Measurements from ENCODE around the gene NUMB. TPM values are rescaled to one million over a fixed set of nuclear protein-coding genes. Genes with fewer than 3 reads are reported as not detected.

NUMB gene
- total RNA-seq, 2 experiments from 2014 or later = 18.6 to 87.8 TPM

GRCh38 chr14:73231981-73232851, 226.1 kb downstream of the NUMB start:
- no peak for TF ChIP-seq EZH2phosphoT487 (IDR thresholded peaks at IDR 0.05; ENCODE audit: borderline replicate concordance, low read depth, low read length)
- TF ChIP-seq, protein P1, sequence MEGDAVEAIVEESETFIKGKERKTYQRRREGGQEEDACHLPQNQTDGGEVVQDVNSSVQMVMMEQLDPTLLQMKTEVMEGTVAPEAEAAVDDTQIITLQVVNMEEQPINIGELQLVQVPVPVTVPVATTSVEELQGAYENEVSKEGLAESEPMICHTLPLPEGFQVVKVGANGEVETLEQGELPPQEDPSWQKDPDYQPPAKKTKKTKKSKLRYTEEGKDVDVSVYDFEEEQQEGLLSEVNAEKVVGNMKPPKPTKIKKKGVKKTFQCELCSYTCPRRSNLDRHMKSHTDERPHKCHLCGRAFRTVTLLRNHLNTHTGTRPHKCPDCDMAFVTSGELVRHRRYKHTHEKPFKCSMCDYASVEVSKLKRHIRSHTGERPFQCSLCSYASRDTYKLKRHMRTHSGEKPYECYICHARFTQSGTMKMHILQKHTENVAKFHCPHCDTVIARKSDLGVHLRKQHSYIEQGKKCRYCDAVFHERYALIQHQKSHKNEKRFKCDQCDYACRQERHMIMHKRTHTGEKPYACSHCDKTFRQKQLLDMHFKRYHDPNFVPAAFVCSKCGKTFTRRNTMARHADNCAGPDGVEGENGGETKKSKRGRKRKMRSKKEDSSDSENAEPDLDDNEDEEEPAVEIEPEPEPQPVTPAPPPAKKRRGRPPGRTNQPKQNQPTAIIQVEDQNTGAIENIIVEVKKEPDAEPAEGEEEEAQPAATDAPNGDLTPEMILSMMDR (conservative IDR thresholded peaks at IDR 0.05; ENCODE audit: low read length) = peak; percentile 63
- Histone ChIP-seq H3K4me1 (ENCODE audit: insufficient read depth, low read length, poor library complexity, severe bottlenecking) (peaks cover 13% of the 10 kb centered on the region), H3K4me2 (ENCODE audit: low read length) (no peak overlapping the region), H4K20me1 (ENCODE audit: insufficient read depth, low read length) (no peaks in the 10 kb centered on the region), H3K27ac (ENCODE audit: low read depth, low read length, poor library complexity, severe bottlenecking) (no peak overlapping the region), H3K9me3 (ENCODE audit: low read length) (no peaks in the 10 kb centered on the region), H2AFZ (ENCODE audit: low read length) (no peak overlapping the region), H3K9me2 (ENCODE audit: insufficient read depth, low read length) (no peaks in the 10 kb centered on the region), H3K36me3 (ENCODE audit: insufficient read depth, low read length) (no peaks in the 10 kb centered on the region), H3K4me3 (ENCODE audit: low read depth, low read length, poor library complexity, severe bottlenecking) (no peak overlapping the region), H3K79me2 (ENCODE audit: insufficient read depth, low read depth, low read length) (no peaks in the 10 kb centered on the region)
- POLR2A ChIA-PET = interaction anchor here (0.5 kb wide), 2 partner anchors 73 to 198 kb away, joined by 3 to 5 read pairs; no protein-coding TSS in a partner anchor
- no TSS peak for BruUV-seq (replicated peaks)
- DNase-seq (ENCODE audit: low spot score) = peak; percentile 57
- intact Hi-C loops (cut with micrococcal nuclease; ENCODE audit: unreplicated experiment) = loop anchor here (1.0 kb wide), 1 partner anchor 240 kb away; no protein-coding TSS in a partner anchor
- CTCF ChIA-PET (ENCODE audit: unreplicated experiment) = no interaction called here

DNA sequence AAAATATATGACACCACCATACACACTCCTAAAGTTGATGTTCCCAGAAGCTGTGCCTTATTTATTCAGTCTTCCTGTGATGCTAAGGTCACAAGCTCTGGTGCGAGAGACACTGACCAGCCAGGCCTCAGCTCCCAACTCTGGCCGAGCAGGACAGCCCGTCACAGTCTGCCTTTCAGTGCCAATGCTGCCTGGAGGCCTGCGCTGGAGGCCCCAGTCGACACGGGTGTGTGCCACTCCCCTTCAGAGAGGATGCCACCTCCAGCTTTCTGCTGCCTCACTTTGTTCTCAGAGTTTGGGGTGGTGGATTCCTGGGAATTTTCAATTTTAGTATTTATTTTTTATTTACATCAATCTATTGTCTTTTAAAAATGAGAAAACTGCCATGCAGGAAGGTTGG, 228.3 kb downstream of the NUMB start:
- Histone ChIP-seq H2AFZ (ENCODE audit: low read length) (no peak overlapping the region), H3K4me1 (ENCODE audit: insufficient read depth, low read length, poor library complexity, severe bottlenecking) (no peaks in the 10 kb centered on the region), H3K9me2 (ENCODE audit: insufficient read depth, low read length) (no peaks in the 10 kb centered on the region), H4K20me1 (ENCODE audit: insufficient read depth, low read length) (no peaks in the 10 kb centered on the region), H3K79me2 (ENCODE audit: insufficient read depth, low read depth, low read length) (no peaks in the 10 kb centered on the region), H3K9me3 (ENCODE audit: low read length) (no peaks in the 10 kb centered on the region), H3K4me2 (ENCODE audit: low read length) (no peak overlapping the region), H3K4me3 (ENCODE audit: low read depth, low read length, poor library complexity, severe bottlenecking) (no peak overlapping the region), H3K36me3 (ENCODE audit: insufficient read depth, low read length) (no peaks in the 10 kb centered on the region), H3K27ac (ENCODE audit: low read depth, low read length, poor library complexity, severe bottlenecking) (no peak overlapping the region)
- DNase-seq (ENCODE audit: low spot score) = no peak
- TF ChIP-seq, protein P1 (conservative IDR thresholded peaks at IDR 0.05; ENCODE audit: low read length) = no peak
- TF ChIP-seq EZH2phosphoT487 (IDR thresholded peaks at IDR 0.05; ENCODE audit: borderline replicate concordance, low read depth, low read length) = no peak
- CTCF ChIA-PET (ENCODE audit: unreplicated experiment) = no interaction called here
- BruUV-seq (replicated peaks) = no TSS peak
- POLR2A ChIA-PET = interaction anchor here (0.7 kb wide), 1 partner anchor 87 kb away, joined by 5 read pairs; no protein-coding TSS in a partner anchor
- intact Hi-C loops (cut with micrococcal nuclease; ENCODE audit: unreplicated experiment) = no loop called here
